Ovary (tissue), 9 donors: ENCODE results near the gene ARGLU1. TPM values are rescaled to one million over a fixed set of nuclear protein-coding genes. Genes with fewer than 3 reads are reported as not detected.

Experiments
- DNase-seq, 5 donors: peaks; one replicate each; pipeline ENCODE4 v3.0.0-alpha.2; 2019 to 2020
- H3K27ac ChIP-seq, 2 donors: fragments of 200-600 bp; one replicate each; pipeline versions ENCODE4 v1.5.1 to v1.8.0; 2019 to 2022
- H3K27me3 ChIP-seq: fragments of 200-600 bp; one replicate; pipeline ENCODE4 v1.8.0; 2022
- H3K36me3 ChIP-seq: fragments of 200-600 bp; sonication (generic); one replicate; pipeline ENCODE4 v1.5.1; 2019
- H3K4me1 ChIP-seq: one replicate; pipeline ENCODE4 v1.8.1; 2013; ENCODE audit warnings: mild to moderate bottlenecking, moderate library complexity; ENCODE audit not compliant: insufficient read depth
- H3K4me3 ChIP-seq: fragments of 200-600 bp; sonication (generic); one replicate; pipeline ENCODE4 v1.5.1; 2017
- H3K9me3 ChIP-seq, 2 donors: fragments of 200-600 bp in 1 of 2; sonication (generic) in 1 of 2; one replicate each; pipeline versions ENCODE4 v1.5.1 to v1.8.1; 2013 to 2019; ENCODE audit warnings: mild to moderate bottlenecking in 1 of 2, moderate library complexity in 1 of 2
- CTCF ChIP-seq, 3 donors: fragments of 450-650 bp in 2 of 3; fragments of 200-600 bp in 1 of 3; IDR thresholded peaks; one replicate each; pipeline versions ENCODE4 v1.5.1 to v1.8.0; 2016 to 2022; ENCODE audit warnings: antibody characterized with exemption in 3 of 3, mild to moderate bottlenecking in 1 of 3
- EP300 ChIP-seq: sonication (generic); formaldehyde crosslinking; IDR thresholded peaks from one replicate; pipeline ENCODE4 v1.6.1; 2017; ENCODE audit warnings: antibody characterized with exemption
- POLR2A ChIP-seq: fragments of 450-650 bp; IDR thresholded peaks from one replicate; pipeline ENCODE4 v1.6.1; 2017; ENCODE audit warnings: antibody characterized with exemption, mild to moderate bottlenecking, moderate library complexity
- WGBS, 3 donors: extraction: QIAGEN DNeasy Blood & Tissue Kit in 1 of 3; methylation state at CpG; one replicate each; pipeline versions ENCODE4 v1.1.5 to v1.1.7; 2013 to 2017; 5-methylcytosine and 5-hydroxymethylcytosine counted together
- intact Hi-C, 4 donors: fragments of 100-400 bp; cut with DNase I; formaldehyde crosslinking; loops; one replicate each; pipeline versions ENCODE4 v1.11.0 to v1.15.1; 2022 to 2023
- polyA plus RNA-seq, 2 donors: library from polyadenylated mRNA; stranded (reverse); fragments of 200-250 nt in 1 of 2; fragments of 350-450 nt in 1 of 2; fragmentation: Illumina TruSeq in 1 of 2; extraction: RNeasy Lipid Tissue Mini Kit (QIAGEN cat#74804) in 1 of 2; gene quantifications; one replicate each; pipeline ENCODE4 v1.2.3, GENCODE V29; 2013 to 2014
- total RNA-seq, 7 donors: library from RNA; depleted of rRNA in 2 of 7; stranded (reverse); fragments of >200 nt in 2 of 7; fragmentation: NEBNext Ultra II Directional in 3 of 7; extraction: Animal tissue kit (Norgen Biotek cat#: 25700) in 3 of 7; gene quantifications; one replicate each; pipeline versions ENCODE4 v1.1.0 to v1.2.4, GENCODE V29; 2016 to 2023
- donor health status: DM: no; HTN: no; CAD: no; lungs with moderate emphysema.
- donor health status: DM: no; HTN: no; CAD: no.
- donor health status: Bipolar disorder and iron deficiency.
- donor health status: DM: yes; HTN: yes; CAD: no.
- donor health status: DM: no; HTN: no; CAD: no.
- donor health status: DM: yes; HTN: yes; CAD: no.

The ARGLU1 gene
- total and polyA plus RNA-seq, 9 donors = 72.5 to 136 (median 76.8) TPM

GRCh38 chr13:106499896-106500295 lies 68.0 kb downstream of the ARGLU1 start:
- Histone ChIP-seq H3K36me3 (no peaks in the 10 kb centered on the region), H3K4me3 (no peak overlapping the region), H3K27ac (no peak overlapping the region), H3K4me1 (no peaks in the 10 kb centered on the region), H3K9me3 (no peaks in the 10 kb centered on the region), H3K27me3 (no peaks in the 10 kb centered on the region)
- intact Hi-C loops = no loop called here
- TF ChIP-seq EP300 (no peak), POLR2A (no peak), CTCF (IDR thresholded peaks at IDR 0.05) (no peak)
- 82 to 84% (median 82%) methylated on average over 4 of the region's 4 CpGs for WGBS, 3 donors
- no peak for DNase-seq

GRCh38 chr13:106499113-106499512 lies 68.8 kb downstream of the ARGLU1 start:
- H3K4me1 ChIP-seq = no peaks in the 10 kb centered on the region
- WGBS, 3 donors = 87 to 94% (median 92%) methylated on average over 2 of the region's 2 CpGs
- no peak overlapping the region for H3K4me3 ChIP-seq
- H3K9me3 ChIP-seq = no peaks in the 10 kb centered on the region
- H3K27me3 ChIP-seq = no peaks in the 10 kb centered on the region
- intact Hi-C loops = no loop called here
- H3K27ac ChIP-seq = no peak overlapping the region
- no peaks in the 10 kb centered on the region for H3K36me3 ChIP-seq
- no peak for DNase-seq
- no peak for TF ChIP-seq CTCF (IDR thresholded peaks at IDR 0.05)
- TF ChIP-seq POLR2A = no peak
- no peak for TF ChIP-seq EP300

- Histone ChIP-seq H3K27me3 (no peaks in the 10 kb centered on the region), H3K4me3 (no peak overlapping the region), H3K27ac (no peak overlapping the region), H3K9me3 (no peaks in the 10 kb centered on the region), H3K4me1 (no peaks in the 10 kb centered on the region), H3K36me3 (no peaks in the 10 kb centered on the region)
- 20 to 37% (median 23%) methylated on average over 1 of the region's 1 CpG for WGBS, 3 donors
- no peak for DNase-seq
- intact Hi-C loops = no loop called here
- no peak for TF ChIP-seq EP300
Measured at GRCh38 chr13:106498571-106498970, 69.4 kb downstream of the ARGLU1 start.

- TF ChIP-seq CTCF (IDR thresholded peaks at IDR 0.05) (no peak), EP300 (no peak), POLR2A (no peak)
Measured at GRCh38 chr13:106498158-106498557, 69.8 kb downstream of the ARGLU1 start.

GRCh38 chr13:106497079-106497478 lies 70.9 kb downstream of the ARGLU1 start:
- Histone ChIP-seq H3K4me1 (no peaks in the 10 kb centered on the region), H3K9me3 (no peaks in the 10 kb centered on the region), H3K27me3 (no peaks in the 10 kb centered on the region), H3K36me3 (no peaks in the 10 kb centered on the region), H3K4me3 (no peak overlapping the region), H3K27ac (no peak overlapping the region)
- TF ChIP-seq POLR2A = no peak
- no peak for TF ChIP-seq EP300
- no peak for TF ChIP-seq CTCF (IDR thresholded peaks at IDR 0.05)
- 7 to 26% (median 15%) methylated on average over 1 of the region's 1 CpG for WGBS, 3 donors
- intact Hi-C loops = no loop called here
- no peak for DNase-seq

More at GRCh38 chr13:106498158-106498557, 69.8 kb downstream of the ARGLU1 start:
- Histone ChIP-seq H3K9me3 (no peaks in the 10 kb centered on the region), H3K4me1 (no peaks in the 10 kb centered on the region), H3K4me3 (no peak overlapping the region), H3K27ac (no peak overlapping the region), H3K27me3 (no peaks in the 10 kb centered on the region), H3K36me3 (no peaks in the 10 kb centered on the region)
- intact Hi-C loops = no loop called here
- no peak for DNase-seq
- 50 to 61% (median 56%) methylated on average over 3 of the region's 3 CpGs for WGBS, 3 donors
